Activated CD8-positive, alpha-beta T cell treated with anti-CD3 and anti-CD28 coated beads for 36 hours (primary cell): ENCODE data around the gene SMIM12. TPM values are rescaled to one million over a fixed set of nuclear protein-coding genes. Genes with fewer than 3 reads are reported as not detected.
A peak's percentile ranks its signal among the peaks of the same experiment; 100 is the strongest.

Experiments used
- ATAC-seq: fragments of 200-7000 bp; cut with Tn5 transposase; one replicate; pipeline ENCODE4 v1.10.0; 2021; ENCODE audit warnings: mild to moderate bottlenecking, moderate library complexity
- CTCF ChIA-PET: fragments of 350-600 bp; sonication (Branson Sonifier 250); formaldehyde crosslinking; loops from one replicate; lab custom pipeline; 2021; ENCODE audit warnings: antibody characterized with exemption; lab: Charles Lee
- POLR2A ChIA-PET: fragments of 350-600 bp; sonication (Branson Sonifier 250); formaldehyde crosslinking; loops from one replicate; lab custom pipeline; 2021; ENCODE audit warnings: antibody characterized with exemption; lab: Charles Lee
- DNase-seq: peaks from one replicate; pipeline ENCODE4 v3.0.0-alpha.2; 2020
- H3K27ac Mint-ChIP-seq: one replicate; pipeline ENCODE4 v1.8.0; 2021; ENCODE audit warnings: mild to moderate bottlenecking, mixed read lengths
- H3K27me3 Mint-ChIP-seq: one replicate; pipeline ENCODE4 v1.8.0; 2021; ENCODE audit warnings: mixed read lengths
- H3K36me3 Mint-ChIP-seq: one replicate; pipeline ENCODE4 v1.8.0; 2021; ENCODE audit warnings: low read depth, mixed read lengths
- H3K4me1 Mint-ChIP-seq: one replicate; pipeline ENCODE4 v1.8.0; 2021; ENCODE audit warnings: low read depth, mixed read lengths
- H3K4me3 Mint-ChIP-seq: one replicate; pipeline ENCODE4 v1.8.0; 2021; ENCODE audit warnings: mild to moderate bottlenecking, moderate library complexity, mixed read lengths
- H3K9me3 Mint-ChIP-seq: one replicate; pipeline ENCODE4 v1.8.0; 2021; ENCODE audit warnings: mixed read lengths
- intact Hi-C: fragments of 100-400 bp; cut with micrococcal nuclease; formaldehyde crosslinking; loops from one replicate; pipeline ENCODE4 v1.10.0; 2022
- total RNA-seq, 2 experiments: library from RNA; stranded (reverse); gene quantifications; one replicate each; pipeline ENCODE4 v1.2.3, GENCODE V29; 2021
- TF ChIP-seq, protein P1 (sequence below): fragments of 200-600 bp; IDR thresholded peaks from one replicate; pipeline ENCODE4 v1.8.0; 2022; ENCODE audit warnings: antibody characterized with exemption, mild to moderate bottlenecking

The SMIM12 gene
- total RNA-seq, 2 experiments from 2014 or later, result 36.6 to 37.5 TPM

DNA sequence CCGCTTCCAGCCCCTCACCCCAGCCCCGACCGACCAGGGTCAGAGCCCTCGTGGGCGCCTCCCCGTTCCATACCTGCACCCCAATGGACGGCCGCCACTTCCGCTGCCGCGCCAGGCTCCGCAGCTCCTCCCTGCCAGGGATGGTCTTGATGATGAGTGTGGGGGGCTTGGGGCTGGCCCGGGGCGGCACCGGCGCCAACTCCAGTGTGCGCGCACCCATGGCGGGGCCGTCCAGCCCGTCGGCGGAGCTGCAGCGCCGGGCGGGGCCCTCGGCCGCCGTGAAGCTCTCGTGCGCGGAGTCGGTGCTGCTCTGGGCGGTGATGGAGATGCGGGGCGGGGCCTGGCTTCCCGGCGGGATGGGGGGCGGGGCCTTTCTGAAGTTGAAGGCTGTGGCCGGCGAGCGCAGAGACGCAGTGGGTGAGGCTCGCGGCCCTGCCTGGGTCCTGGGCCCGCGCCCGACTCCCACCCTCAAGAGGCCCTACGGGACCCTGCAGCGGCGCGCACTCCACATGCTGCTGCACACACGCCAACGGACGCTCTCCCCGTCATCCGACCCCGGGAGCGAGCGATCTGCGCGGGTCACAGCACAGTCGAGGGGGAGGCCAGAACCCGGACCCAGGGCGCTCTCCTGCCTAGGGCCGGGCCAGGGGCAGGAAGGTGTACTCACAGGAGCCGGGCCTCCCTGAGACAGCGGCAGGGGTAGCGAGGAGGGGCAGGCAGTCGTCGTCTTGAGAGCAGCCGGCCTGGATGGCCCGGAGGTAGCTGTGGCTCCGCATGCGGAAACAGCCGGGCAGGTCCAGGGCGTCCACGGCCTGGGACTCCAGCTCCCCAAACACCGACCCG, 26.1 kb upstream of the SMIM12 start:
- DNase-seq, result peak; percentile 71
- Mint-ChIP-seq H3K9me3 (no peaks in the 10 kb centered on the region), H3K36me3 (no peaks in the 10 kb centered on the region), H3K27me3 (peaks cover 27% of the 10 kb centered on the region), H3K4me1 (no peaks in the 10 kb centered on the region), H3K4me3 (peak overlapping the region; percentile 63), H3K27ac (no peak overlapping the region)
- CTCF ChIA-PET, result interaction anchor here (0.6 to 4.1 kb wide), 4 partner anchors 19 to 41 kb away, joined by 3 to 24 read pairs (median 4); partner anchors contain the start of gene SMIM12
- ATAC-seq, result peak; percentile 85
- intact Hi-C loops, result no loop called here
- POLR2A ChIA-PET, result interaction anchor here (0.5 to 1.2 kb wide), 3 partner anchors 11 to 286 kb away, joined by 3 read pairs; partner anchors contain the start of gene TMEM35B
- TF ChIP-seq, protein P1, sequence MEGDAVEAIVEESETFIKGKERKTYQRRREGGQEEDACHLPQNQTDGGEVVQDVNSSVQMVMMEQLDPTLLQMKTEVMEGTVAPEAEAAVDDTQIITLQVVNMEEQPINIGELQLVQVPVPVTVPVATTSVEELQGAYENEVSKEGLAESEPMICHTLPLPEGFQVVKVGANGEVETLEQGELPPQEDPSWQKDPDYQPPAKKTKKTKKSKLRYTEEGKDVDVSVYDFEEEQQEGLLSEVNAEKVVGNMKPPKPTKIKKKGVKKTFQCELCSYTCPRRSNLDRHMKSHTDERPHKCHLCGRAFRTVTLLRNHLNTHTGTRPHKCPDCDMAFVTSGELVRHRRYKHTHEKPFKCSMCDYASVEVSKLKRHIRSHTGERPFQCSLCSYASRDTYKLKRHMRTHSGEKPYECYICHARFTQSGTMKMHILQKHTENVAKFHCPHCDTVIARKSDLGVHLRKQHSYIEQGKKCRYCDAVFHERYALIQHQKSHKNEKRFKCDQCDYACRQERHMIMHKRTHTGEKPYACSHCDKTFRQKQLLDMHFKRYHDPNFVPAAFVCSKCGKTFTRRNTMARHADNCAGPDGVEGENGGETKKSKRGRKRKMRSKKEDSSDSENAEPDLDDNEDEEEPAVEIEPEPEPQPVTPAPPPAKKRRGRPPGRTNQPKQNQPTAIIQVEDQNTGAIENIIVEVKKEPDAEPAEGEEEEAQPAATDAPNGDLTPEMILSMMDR, result no peak

DNA sequence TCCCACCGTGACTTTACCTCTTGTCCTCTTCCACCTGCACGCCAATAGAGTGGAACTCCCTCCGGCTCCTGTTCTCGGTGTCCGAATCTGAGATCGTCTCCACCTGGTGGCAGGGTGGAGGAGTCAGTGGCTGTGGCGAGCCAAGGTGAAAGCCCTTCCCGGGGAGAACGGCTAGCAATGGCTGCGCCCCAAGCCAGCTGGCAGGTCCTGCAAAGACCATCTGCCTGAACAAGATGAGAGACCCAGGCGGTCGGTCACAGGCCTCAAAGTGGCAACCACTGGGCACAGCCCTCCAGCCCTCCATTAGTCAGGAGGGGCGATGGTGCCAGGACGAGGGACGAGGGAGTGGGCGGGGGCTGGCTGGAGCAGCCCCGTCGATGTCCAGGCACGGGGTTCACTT, 25.4 kb upstream of the SMIM12 start:
- CTCF ChIA-PET, result interaction anchor here (0.6 to 4.1 kb wide), 4 partner anchors 10 to 42 kb away, joined by 3 to 24 read pairs (median 4); partner anchors contain the start of gene SMIM12
- H3K36me3 Mint-ChIP-seq, result no peaks in the 10 kb centered on the region
- no peaks in the 10 kb centered on the region for H3K4me1 Mint-ChIP-seq
- peaks cover 29% of the 10 kb centered on the region for H3K27me3 Mint-ChIP-seq
- ATAC-seq (no peak), DNase-seq (no peak)
- H3K9me3 Mint-ChIP-seq, result no peaks in the 10 kb centered on the region
- POLR2A ChIA-PET, result interaction anchor here (0.5 to 0.9 kb wide), 2 partner anchors 100 to 287 kb away, joined by 3 read pairs; partner anchors contain the start of gene TMEM35B
- TF ChIP-seq, protein P1, result no peak
- intact Hi-C loops, result no loop called here
- H3K27ac Mint-ChIP-seq, result no peak overlapping the region
- H3K4me3 Mint-ChIP-seq, result peak overlapping the region; percentile 63

DNA sequence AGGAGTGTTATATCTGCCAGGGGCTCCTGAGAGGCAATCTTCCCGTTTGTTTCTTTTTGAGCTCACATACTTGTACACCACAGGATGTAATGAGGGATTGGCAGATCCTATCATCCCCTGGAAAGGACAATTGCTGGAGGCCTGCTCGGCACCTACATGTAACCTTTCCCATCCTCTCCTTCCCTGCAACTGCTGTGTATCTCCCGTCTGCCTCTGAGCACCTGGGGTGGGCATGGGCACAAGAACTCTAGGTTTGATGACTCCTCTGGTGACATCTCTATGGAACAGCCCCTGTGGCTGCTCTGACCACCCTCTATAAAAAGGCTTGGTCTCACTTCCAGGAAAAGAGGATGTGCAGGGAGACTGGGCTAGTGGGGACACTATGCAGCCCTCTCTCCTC, 25.0 kb upstream of the SMIM12 start:
- intact Hi-C loops, result no loop called here
- no peak overlapping the region for H3K27ac Mint-ChIP-seq
- ATAC-seq (no peak), DNase-seq (no peak)
- H3K36me3 Mint-ChIP-seq, result no peaks in the 10 kb centered on the region
- ChIA-PET CTCF (interaction anchor here (1.6 to 4.1 kb wide), 2 partner anchors 10 to 18 kb away, joined by 3 to 24 read pairs; no protein-coding TSS in a partner anchor), POLR2A (interaction anchor here (0.9 kb wide), 1 partner anchor 101 kb away, joined by 3 read pairs; the partner anchor contains the start of gene TMEM35B)
- H3K9me3 Mint-ChIP-seq, result no peaks in the 10 kb centered on the region
- TF ChIP-seq, protein P1, result no peak
- H3K4me3 Mint-ChIP-seq, result peak overlapping the region; percentile 63
- no peaks in the 10 kb centered on the region for H3K4me1 Mint-ChIP-seq
- peaks cover 30% of the 10 kb centered on the region for H3K27me3 Mint-ChIP-seq

DNA sequence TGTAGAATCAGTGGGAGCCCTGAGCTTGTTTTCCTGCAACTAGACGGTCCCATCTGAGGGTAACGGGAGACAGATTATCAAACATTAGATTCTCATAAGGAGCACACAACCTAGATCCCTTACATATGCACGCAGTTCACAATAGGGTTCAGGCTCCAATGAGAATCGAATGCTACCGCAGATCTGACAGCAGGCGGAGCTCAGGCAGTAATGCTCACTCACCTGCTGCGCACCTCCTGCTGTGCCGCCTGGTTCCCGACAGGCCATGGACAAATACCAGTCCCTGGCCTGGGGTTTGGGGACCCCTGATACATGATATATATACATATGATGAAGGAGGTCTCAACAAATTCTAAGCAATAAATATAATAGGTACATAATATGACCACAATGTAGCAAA, 19.7 kb upstream of the SMIM12 start:
- ChIA-PET CTCF (interaction anchor here (1.5 kb wide), 1 partner anchor 27 kb away, joined by 5 read pairs; no protein-coding TSS in a partner anchor), POLR2A (interaction anchor here (0.9 kb wide), 1 partner anchor 307 kb away, joined by 3 read pairs; no protein-coding TSS in a partner anchor)
- TF ChIP-seq, protein P1, result no peak
- Mint-ChIP-seq H3K9me3 (no peaks in the 10 kb centered on the region), H3K27ac (no peak overlapping the region), H3K4me3 (no peak overlapping the region), H3K27me3 (peaks cover 24% of the 10 kb centered on the region), H3K36me3 (no peaks in the 10 kb centered on the region), H3K4me1 (no peaks in the 10 kb centered on the region)
- intact Hi-C loops, result no loop called here
- ATAC-seq (no peak), DNase-seq (no peak)
